ENCODE results near the gene MMP21. TPM values are rescaled to one million over a fixed set of nuclear protein-coding genes. Genes with fewer than 3 reads are reported as not detected.

Gene MMP21
- total and polyA plus RNA-seq, 2 of the 13 experiments (the other 11 are each of a cell fraction or from before 2014, with no cell fraction given) = not detected

- TF ChIP-seq ZNF570 (CRISPR knock-in tag; IDR thresholded peaks at IDR 0.05; ENCODE audit: borderline replicate concordance) = no peak
- 0 out of 2 replicates have a peak, but pooled peaks have one; percentile 71 for TF ChIP-seq ZNF564 (CRISPR knock-in tag; IDR thresholded peaks at IDR 0.05)
- peak; percentile 48; the same call in 1 of the 2 replicates for TF ChIP-seq ZNF441 (CRISPR knock-in tag; IDR thresholded peaks at IDR 0.05; ENCODE audit: borderline replicate concordance)
- no peak for TF ChIP-seq ZNF530 (CRISPR knock-in tag; IDR thresholded peaks at IDR 0.05; ENCODE audit: low read depth)
- TF ChIP-seq ZNF30 (CRISPR knock-in tag; IDR thresholded peaks at IDR 0.05) = no peak
- TF ChIP-seq NCOA2 (CRISPR knock-in tag; IDR thresholded peaks at IDR 0.05) = peak; percentile 92
- peak; percentile 41; the same call in 1 of the 2 replicates for TF ChIP-seq ZFY (CRISPR knock-in tag; IDR thresholded peaks at IDR 0.05)
- no peak for TF ChIP-seq CENPX (CRISPR knock-in tag; IDR thresholded peaks at IDR 0.05)
- no peak for TF ChIP-seq ZNF354B (CRISPR knock-in tag; IDR thresholded peaks at IDR 0.05)
- TF ChIP-seq ZNF501 (CRISPR knock-in tag; IDR thresholded peaks at IDR 0.05) = 0 out of 2 replicates have a peak, but pooled peaks have one; percentile 70
- peak; percentile 76 for TF ChIP-seq KDM2A (CRISPR knock-in tag; IDR thresholded peaks at IDR 0.05; ENCODE audit: borderline replicate concordance, low read depth)
- peak; percentile 98 for TF ChIP-seq TCF7L2 (IDR thresholded peaks at IDR 0.05; ENCODE audit: low read depth, low read length)
- TF ChIP-seq, protein P1, sequence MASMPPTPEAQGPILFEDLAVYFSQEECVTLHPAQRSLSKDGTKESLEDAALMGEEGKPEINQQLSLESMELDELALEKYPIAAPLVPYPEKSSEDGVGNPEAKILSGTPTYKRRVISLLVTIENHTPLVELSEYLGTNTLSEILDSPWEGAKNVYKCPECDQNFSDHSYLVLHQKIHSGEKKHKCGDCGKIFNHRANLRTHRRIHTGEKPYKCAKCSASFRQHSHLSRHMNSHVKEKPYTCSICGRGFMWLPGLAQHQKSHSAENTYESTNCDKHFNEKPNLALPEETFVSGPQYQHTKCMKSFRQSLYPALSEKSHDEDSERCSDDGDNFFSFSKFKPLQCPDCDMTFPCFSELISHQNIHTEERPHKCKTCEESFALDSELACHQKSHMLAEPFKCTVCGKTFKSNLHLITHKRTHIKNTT (CRISPR knock-in tag; IDR thresholded peaks at IDR 0.05) = no peak
- TF ChIP-seq XRCC5 (optimal IDR thresholded peaks at IDR 0.05; ENCODE audit: low read length) = peak; percentile 99
- no peak for TF ChIP-seq PTBP1 (IDR thresholded peaks at IDR 0.05; ENCODE audit: low read depth, low read length, poor library complexity, severe bottlenecking)
- TF ChIP-seq SNAPC5 (CRISPR knock-in tag; IDR thresholded peaks at IDR 0.05; ENCODE audit: borderline replicate concordance) = no peak
- peak; percentile 61; the same call in 1 of the 2 replicates for TF ChIP-seq GATAD1 (CRISPR knock-in tag; IDR thresholded peaks at IDR 0.05)
- TF ChIP-seq EHMT2 (IDR thresholded peaks at IDR 0.05; ENCODE audit: borderline replicate concordance, low read depth, low read length) = no peak; the same call in 1 of the 2 replicates
- peak; percentile 87; the same call in 1 of the 2 replicates for TF ChIP-seq ZXDC (CRISPR knock-in tag; IDR thresholded peaks at IDR 0.05)
- TF ChIP-seq HDAC1 (CRISPR knock-in tag; IDR thresholded peaks at IDR 0.05) = peak; percentile 95
- TF ChIP-seq REPIN1 (CRISPR knock-in tag; IDR thresholded peaks at IDR 0.05; ENCODE audit: borderline replicate concordance, low read depth) = peak; percentile 74; the same call in 1 of the 2 replicates
- peak; percentile 73; the same call in 1 of the 2 replicates for TF ChIP-seq ZNF839 (CRISPR knock-in tag; IDR thresholded peaks at IDR 0.05; ENCODE audit: borderline replicate concordance)
- TF ChIP-seq ASH2L (IDR thresholded peaks at IDR 0.05; ENCODE audit: insufficient read length, low read depth, low read length) = peak; percentile 55
- peak; percentile 57 to 92; a peak in 2 of 4 replicates for TF ChIP-seq EP300 (IDR thresholded peaks at IDR 0.05; ENCODE audit: low read depth in 2 of 2, low read length in 2 of 2)
- TF ChIP-seq EP300 (CRISPR knock-in tag; IDR thresholded peaks at IDR 0.05; ENCODE audit: borderline replicate concordance) = peak; percentile 85
- TF ChIP-seq ZNF724P (CRISPR knock-in tag; IDR thresholded peaks at IDR 0.05; ENCODE audit: borderline replicate concordance) = 0 out of 2 replicates have a peak, but pooled peaks have one; percentile 53
These were observed 17.0 kb upstream of the MMP21 start (continued) for GRCh38 chr10:125792342-125793300.
